Measurements from ENCODE around the gene DIO2. TPM values are rescaled to one million over a fixed set of nuclear protein-coding genes. Genes with fewer than 3 reads are reported as not detected.

The DIO2 gene
- total and polyA plus RNA-seq, 9 donors: 0.08 to 2.6 (median 0.51) TPM; not detected in 1

- Histone ChIP-seq H3K9me3 (no peaks in the 10 kb centered on the region), H3K4me1 (ENCODE audit: insufficient read depth) (no peaks in the 10 kb centered on the region), H3K27me3 (no peaks in the 10 kb centered on the region), H3K4me3 (no peak overlapping the region), H3K36me3 (no peaks in the 10 kb centered on the region), H3K27ac (no peak overlapping the region)
- WGBS, 3 donors: 52 to 67% (median 56%) methylated on average over 10 of the region's 10 CpGs
- DNase-seq: no peak
- TF ChIP-seq EP300 (IDR thresholded peaks at IDR 0.05) (no peak), POLR2A (IDR thresholded peaks at IDR 0.05) (no peak), CTCF (IDR thresholded peaks at IDR 0.05) (no peak)
- intact Hi-C loops (cut with DNase I): no loop called here
Measured at GRCh38 chr14:80215756-80216581, 4.7 kb upstream of the DIO2 start.

- Histone ChIP-seq H3K4me1 (ENCODE audit: insufficient read depth) (no peaks in the 10 kb centered on the region), H3K36me3 (no peaks in the 10 kb centered on the region), H3K4me3 (no peak overlapping the region), H3K27me3 (no peaks in the 10 kb centered on the region), H3K27ac (no peak overlapping the region), H3K9me3 (no peaks in the 10 kb centered on the region)
- intact Hi-C loops (cut with DNase I): no loop called here
- TF ChIP-seq EP300 (IDR thresholded peaks at IDR 0.05) (no peak), CTCF (IDR thresholded peaks at IDR 0.05) (no peak), POLR2A (IDR thresholded peaks at IDR 0.05) (no peak)
- WGBS, 3 donors: 89 to 90% (median 90%) methylated on average over 4 of the region's 4 CpGs
- DNase-seq: no peak
Measured at GRCh38 chr14:80215081-80215480, 3.8 kb upstream of the DIO2 start.

- intact Hi-C loops (cut with DNase I): no loop called here
- Histone ChIP-seq H3K9me3 (no peaks in the 10 kb centered on the region), H3K36me3 (no peaks in the 10 kb centered on the region), H3K27ac (no peak overlapping the region), H3K27me3 (no peaks in the 10 kb centered on the region), H3K4me1 (ENCODE audit: insufficient read depth) (no peaks in the 10 kb centered on the region), H3K4me3 (no peak overlapping the region)
- TF ChIP-seq EP300 (IDR thresholded peaks at IDR 0.05) (no peak), CTCF (IDR thresholded peaks at IDR 0.05) (no peak), POLR2A (IDR thresholded peaks at IDR 0.05) (no peak)
- 59 to 71% (median 62%) methylated on average over 4 of the region's 4 CpGs for WGBS, 3 donors
- no peak for DNase-seq
Measured at GRCh38 chr14:80213602-80214001, 2.3 kb upstream of the DIO2 start.

GRCh38 chr14:80212023-80212397, 706 bp upstream of the DIO2 start:
- Histone ChIP-seq H3K9me3 (no peaks in the 10 kb centered on the region), H3K27me3 (no peaks in the 10 kb centered on the region), H3K4me3 (no peak overlapping the region), H3K36me3 (no peaks in the 10 kb centered on the region), H3K27ac (no peak overlapping the region), H3K4me1 (ENCODE audit: insufficient read depth) (no peaks in the 10 kb centered on the region)
- TF ChIP-seq CTCF (IDR thresholded peaks at IDR 0.05): no peak
- no peak for TF ChIP-seq EP300 (IDR thresholded peaks at IDR 0.05)
- no peak for TF ChIP-seq POLR2A (IDR thresholded peaks at IDR 0.05)
- intact Hi-C loops (cut with DNase I): no loop called here
- DNase-seq: no peak
- 2 to 3% (median 2%) methylated on average over 5 of the region's 5 CpGs for WGBS, 3 donors
